Measurements from ENCODE around the gene IQCC. TPM values are rescaled to one million over a fixed set of nuclear protein-coding genes. Genes with fewer than 3 reads are reported as not detected.

The IQCC gene
- total RNA-seq, 2 experiments from 2014 or later = 4.5 to 5.2 TPM

Other genes with a start within 250 kb of the IQCC start
- gene KHDRBS1, start 191.8 kb upstream of the IQCC start, total RNA-seq = 100 to 1,000 TPM; 200 to 203 TPM
- gene TMEM39B, start 132.7 kb upstream of the IQCC start, total RNA-seq = 10 to 100 TPM; 18.9 to 19.7 TPM
- gene KPNA6, start 97.6 kb upstream of the IQCC start, total RNA-seq = 10 to 100 TPM; 69.8 to 77.6 TPM
- gene TXLNA, start 26.0 kb upstream of the IQCC start, total RNA-seq = 10 to 100 TPM; 77.4 to 78.2 TPM
- 10 to 100 TPM; 13.4 to 14.8 TPM for gene CCDC28B, start 5.1 kb upstream of the IQCC start, total RNA-seq
- gene DCDC2B, start 3.4 kb downstream of the IQCC start, total RNA-seq = not detected
- gene TMEM234, start 16.7 kb downstream of the IQCC start, total RNA-seq = 1 to 10 TPM; 7.8 to 9.9 TPM
- gene EIF3I, start 16.7 kb downstream of the IQCC start, total RNA-seq = 100 to 1,000 TPM; 297 to 299 TPM
- gene FAM167B, start 41.6 kb downstream of the IQCC start, total RNA-seq = under 1 TPM; 0.68 to 0.69 TPM
- 100 to 1,000 TPM; 224 to 246 TPM for gene LCK, start 45.6 kb downstream of the IQCC start, total RNA-seq
- 100 to 1,000 TPM; 136 to 139 TPM for gene HDAC1, start 86.4 kb downstream of the IQCC start, total RNA-seq
- gene MARCKSL1, start 130.6 kb downstream of the IQCC start, total RNA-seq = 10 to 100 TPM; 13.1 to 14.6 TPM
- 1 to 10 TPM; 3.6 to 4.2 TPM for gene FAM229A, start 156.8 kb downstream of the IQCC start, total RNA-seq
- gene TSSK3, start 156.9 kb downstream of the IQCC start, total RNA-seq = under 1 TPM; 0.69 to 0.90 TPM
- gene BSDC1, start 188.8 kb downstream of the IQCC start, total RNA-seq = 10 to 100 TPM; 32.1 to 33.2 TPM